Islet precursor cell (in vitro differentiated cells): Measurements from ENCODE around the gene PRM2.

ENCODE experiments used
- DNase-seq: peaks from one replicate; pipeline ENCODE4 v3.0.0-alpha.2; 2018

Gene PRM2

DNA sequence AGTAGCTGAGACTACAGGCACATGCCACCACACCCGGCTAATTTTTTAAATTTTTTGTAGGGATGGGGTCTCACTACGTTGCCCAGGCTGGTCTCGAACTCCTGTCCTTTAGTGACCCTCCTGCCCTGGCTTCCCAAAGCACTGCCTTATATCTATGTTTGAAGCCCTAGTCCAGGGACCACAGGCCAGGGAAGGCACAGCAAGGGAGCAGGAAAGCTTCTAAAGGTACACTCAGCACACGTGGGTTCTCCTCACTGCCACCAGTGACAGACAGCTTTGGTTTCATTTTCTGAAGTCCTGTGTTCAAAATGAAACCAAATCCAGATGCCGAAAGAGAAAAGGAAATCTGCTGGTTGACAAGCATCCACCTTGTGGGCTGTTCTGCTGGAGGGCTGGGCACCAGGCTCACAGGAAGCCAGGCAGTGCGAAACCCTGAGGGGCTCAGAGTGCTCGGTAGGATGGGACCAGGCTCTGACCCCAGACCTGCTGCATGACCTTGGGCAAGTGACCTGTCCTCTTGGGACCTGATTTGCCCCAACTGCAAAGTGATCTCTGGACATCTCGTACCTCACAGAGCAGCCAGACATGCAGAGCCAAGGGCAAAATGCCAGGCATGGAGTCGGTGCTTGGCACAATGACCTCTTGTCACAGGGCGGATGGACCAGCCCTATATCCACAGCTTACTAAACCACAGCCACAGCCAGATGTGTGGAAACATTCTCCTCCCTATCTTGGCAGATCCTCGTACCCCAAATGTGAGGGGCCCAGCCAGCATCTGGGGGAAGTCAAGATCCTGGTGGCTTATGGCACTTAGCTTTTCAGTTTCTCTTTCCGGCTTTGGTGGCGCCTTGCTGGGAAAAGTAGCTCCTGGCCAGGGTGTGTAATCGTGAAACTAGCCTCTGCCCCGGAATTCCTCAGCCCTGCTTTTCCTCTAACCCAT, 17.5 kb downstream of the PRM2 start:
- DNase-seq = no peak

DNA sequence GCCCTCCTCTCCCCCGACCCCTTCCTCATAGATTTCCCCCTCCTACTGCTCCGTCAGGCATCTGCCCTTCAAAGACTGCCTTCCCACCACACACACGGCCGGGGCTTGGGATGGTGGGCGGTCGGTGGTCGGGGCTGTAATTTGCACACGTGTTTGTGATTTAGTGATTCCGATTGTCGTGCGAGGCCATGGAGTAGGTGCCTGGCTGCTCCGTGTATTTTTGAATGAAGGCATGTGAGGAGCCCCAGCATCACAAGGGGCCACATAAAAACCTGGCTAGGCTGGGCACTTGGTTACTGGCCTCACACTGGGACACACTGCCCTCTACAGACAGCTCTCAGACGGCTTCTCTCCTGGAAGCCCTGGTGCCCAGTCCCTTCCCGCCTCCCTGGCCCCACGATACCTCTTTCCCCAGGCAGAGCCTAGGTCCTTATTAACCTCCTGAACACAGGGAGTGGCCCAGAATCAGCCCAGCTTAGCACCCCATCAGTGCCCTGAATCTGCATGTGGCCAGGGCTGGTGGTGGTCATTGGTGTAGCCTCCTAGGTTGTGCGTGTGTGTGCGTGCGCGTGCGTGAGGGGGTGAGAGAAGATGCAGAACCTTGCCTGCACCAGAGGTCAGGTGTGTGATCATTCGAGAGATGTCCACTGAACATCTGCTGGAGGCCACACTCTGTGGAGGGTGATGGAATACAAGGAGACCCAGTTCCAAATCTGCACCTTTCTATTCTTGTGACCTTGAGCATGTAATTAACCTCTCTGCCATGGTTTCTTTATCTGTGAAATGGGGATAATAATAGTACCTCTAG, 18.9 kb downstream of the PRM2 start:
- DNase-seq = peak; percentile 89

DNA sequence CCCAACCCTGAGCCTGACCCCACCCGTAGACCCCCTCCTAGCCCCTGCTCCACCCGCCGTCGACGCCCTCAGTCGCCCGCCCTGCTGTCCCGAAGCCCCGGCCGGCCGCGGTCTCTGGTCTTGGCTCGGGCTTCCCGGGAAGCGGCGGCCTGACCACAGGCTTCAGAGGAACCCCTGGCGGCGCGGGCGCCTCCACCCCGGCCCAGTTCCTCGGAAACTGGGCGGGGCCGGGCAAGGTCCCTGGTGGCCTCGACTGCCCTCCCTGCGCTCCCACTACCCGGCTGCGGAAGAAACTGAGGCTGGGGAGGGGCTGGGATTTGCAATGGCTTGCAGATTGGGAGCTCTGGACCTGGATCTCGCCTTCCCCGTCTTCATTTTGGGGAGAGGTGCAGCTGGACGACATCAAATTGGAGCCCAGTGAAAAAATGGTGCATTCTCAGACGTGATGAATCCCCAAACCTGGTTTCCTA, 19.6 kb downstream of the PRM2 start:
- DNase-seq = peak; percentile 87

DNA sequence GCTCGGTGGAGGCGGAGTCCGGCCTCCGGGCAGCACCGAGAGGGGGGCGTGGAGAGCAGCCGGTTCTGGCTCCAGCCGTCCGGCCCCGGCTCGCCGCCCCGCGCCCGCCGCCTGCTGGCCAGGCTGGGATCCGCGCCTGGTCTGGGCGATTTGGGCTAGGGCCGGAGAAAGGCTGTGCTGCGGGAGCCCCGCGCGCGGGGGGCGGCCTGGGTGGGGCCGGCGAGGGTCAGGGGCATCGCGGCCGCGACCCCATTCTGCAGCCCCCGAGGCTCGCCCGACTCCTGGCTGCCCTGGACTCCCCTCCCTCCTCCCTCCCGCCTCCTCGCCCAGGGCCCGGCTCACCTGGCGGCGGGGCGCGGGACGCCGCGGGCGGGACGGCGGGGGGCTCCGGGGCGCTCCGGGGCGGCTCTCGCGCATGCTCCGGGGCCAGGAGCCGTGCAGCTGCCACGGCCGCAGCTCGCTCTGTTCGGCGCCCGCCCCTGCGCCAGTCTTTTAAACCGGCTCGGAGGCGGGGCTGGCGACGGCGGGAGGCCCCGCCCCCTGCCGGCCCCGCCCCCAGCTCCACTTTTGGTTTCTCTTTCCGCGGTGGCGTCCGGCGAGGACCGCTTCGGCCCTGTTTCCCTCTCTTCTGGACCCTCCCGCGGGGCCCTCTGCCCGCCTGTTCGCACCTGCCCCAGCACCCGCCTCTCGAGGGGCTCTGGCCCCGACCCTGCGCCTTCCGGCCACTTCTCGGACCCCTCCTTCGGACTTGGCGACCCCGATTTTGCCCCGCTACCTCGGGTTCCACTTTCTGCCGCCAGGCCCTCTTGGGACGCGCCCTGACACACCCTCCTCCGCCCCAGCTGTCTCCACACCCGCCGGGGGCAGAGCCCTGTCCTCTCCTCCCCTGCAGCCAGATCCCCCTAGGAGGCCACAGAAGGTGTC, 20.3 kb downstream of the PRM2 start, which contains the start of gene SOCS1:
Gene SOCS1, minus strand, starts transcription at position 468 of the 924 bp plus-strand sequence. CDS start 726 bp downstream, outside the sequence.
- DNase-seq = peak; percentile 93

DNA sequence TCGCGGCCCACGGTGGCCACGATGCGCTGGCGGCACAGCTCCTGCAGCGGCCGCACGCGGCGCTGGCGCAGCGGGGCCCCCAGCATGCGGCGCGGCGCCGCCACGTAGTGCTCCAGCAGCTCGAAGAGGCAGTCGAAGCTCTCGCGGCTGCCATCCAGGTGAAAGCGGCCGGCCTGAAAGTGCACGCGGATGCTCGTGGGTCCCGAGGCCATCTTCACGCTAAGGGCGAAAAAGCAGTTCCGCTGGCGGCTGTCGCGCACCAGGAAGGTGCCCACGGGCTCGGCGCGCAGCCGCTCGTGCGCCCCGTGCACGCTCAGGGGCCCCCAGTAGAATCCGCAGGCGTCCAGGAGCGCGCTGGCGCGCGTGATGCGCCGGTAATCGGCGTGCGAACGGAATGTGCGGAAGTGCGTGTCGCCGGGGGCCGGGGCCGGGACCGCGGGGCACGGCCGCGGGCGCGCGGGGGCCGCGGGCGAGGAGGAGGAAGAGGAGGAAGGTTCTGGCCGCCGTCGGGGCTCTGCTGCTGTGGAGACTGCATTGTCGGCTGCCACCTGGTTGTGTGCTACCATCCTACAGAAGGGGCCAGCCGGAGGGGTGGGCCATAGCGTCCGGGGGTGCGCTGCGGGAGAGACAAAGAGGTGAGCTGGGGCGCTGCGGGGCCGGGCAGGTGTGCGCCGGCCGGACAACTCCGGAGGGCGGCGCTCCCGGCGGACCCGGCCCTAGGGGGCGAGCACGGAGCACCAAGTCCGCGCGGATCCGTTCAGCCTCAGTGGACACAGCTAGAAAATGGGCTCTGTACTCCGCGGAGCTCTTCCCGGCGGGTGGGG, 21.2 kb downstream of the PRM2 start:
- peak; percentile 73 for DNase-seq

DNA sequence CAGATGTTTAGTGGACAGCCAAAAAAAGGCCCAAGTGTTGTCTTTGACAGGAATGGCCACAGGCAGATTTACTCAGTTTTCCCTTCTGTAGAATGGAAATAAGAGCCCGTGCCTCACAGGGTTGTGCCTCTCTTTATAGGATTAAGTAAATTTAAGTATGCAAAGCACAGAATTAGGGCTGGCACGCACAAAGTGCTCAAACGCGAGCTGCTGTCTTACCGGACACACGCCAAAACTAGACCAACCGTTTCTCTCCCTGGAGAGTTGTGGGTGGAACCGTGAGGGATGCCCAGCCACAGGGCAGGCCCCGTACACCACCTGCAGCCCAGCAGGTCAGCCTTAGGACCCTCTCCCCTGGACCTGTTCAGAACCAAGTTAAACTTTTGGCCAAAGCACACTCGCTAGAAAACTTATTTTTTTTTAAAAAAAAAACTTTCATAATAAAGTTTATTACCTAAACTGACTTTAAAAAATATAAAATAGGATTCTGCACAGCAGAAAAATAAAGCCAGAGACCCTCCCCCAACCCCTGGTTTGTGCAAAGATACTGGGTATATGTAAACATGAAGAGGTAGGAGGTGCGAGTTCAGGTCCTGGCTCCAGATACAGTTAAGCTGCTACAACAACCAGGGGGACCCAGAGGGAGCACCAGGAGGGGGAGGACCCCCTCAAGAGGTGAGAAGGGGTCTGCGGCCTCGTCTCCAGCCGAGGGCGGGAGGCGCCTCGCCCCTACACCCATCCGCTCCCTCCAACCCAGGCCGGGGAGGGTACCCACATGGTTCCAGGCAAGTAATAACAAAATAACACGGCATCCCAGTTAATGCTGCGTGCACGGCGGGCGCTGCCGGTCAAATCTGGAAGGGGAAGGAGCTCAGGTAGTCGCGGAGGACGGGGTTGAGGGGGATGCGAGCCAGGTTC, 22.0 kb downstream of the PRM2 start:
- DNase-seq = no peak

DNA sequence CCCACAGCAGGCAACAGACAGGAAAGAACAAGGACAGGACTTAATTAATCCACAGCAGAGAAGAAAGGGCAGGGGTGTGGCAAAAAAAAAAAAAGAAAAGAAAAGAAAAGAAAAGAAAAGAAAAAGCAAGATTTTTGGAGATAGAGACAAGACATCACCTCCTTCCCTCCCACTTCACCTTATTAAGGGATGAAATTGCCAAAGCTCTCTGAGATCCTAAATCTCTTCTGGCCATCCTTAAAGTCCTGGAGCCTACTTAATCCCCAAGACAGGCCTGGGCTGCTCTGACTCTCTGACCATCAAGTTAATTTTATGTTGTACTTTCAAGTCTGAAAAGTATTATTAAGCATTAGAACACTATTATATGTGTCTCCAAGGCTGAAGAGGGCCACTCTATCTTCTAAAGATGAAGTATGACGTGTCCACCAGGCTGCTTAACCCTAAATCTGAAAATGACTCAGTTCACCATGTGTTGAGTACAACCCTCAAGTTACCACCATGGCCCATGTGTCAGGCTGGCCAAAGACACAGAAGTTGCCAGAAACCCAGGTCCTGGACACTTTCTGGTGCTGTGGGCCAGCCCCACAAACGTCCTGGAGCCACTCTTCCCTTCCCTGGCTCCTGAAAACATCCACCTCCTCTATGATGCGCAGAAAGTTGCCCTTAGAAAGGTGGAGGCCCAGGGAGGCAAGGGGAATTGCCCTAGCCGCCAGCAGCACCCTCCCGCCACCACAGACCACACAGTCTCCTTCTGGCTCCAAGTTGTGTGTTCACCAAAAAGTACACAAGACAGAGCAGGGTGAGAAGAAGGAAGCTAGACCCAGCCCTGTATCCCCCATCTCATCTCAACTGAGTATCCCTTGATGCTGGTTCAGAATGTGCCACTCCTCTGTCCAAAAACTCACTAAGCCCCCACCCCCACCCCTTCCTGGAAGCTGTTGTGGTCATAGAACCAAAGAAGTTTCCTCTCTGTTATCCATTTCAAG, 23.0 kb downstream of the PRM2 start:
- no peak for DNase-seq

DNA sequence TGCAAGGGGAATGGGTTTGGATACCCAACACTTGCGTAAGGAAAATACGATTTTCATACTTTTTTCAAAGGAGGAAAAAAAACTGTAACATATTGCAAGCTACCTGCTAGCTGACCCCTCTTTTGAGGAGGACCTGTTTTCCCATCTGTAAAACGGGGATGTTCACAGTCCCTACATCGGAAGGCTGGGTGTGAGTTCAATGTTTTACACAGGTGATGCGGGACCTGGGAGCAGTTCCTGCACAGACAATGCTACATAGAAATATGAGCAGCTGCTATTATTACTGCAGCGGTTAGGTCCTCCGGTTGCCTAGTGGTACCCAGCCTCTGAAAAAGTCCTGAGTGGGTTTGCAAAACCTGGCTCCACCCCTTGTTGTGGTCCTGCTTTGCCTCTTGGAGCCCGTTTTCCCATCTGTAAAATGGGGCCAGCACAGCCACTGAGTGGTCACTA, 23.8 kb downstream of the PRM2 start:
- no peak for DNase-seq

DNA sequence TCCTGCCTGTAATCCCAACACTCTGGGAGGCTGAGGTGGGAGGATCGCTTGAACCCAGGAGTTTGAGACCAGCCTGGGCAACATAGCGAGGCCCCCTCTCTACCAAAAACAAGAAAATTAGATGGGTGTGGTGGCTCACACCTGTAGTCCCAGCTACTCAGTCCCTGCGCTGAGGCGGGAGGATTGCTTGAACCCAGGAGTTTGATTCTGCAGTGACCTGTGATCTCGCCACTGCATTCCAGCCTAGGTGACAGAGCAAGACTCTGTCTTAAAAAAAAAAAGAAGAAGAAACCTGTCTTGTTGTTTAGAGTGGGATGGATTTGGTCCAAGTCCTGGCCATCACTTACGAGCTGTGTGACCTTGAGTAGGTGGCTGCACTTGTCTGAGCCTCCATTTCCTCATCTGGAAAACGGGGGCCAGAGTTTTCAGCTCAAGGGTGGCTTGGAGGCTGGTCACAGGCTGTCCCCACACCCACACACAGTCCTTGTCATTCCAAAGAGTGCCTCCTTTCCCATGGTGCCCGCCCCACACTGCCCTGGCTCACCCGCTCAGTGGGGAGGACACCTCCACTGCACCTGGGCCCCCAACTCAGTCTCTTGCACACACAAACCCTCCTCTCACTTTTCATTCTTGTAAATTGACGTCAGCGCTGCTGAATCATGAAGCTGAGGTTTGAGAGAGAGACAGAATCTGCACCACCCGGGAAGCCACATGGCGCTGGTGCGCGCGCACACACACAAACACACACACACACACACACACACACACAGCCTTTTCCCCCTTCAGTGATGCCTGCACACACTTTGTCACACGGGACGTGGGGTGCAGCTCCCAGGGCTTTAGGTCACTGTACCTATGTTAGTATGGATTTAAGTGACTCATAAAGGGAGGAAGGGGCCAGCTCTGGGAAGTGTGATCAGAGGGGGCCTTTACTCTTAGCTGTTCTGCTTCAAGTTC, 24.5 kb downstream of the PRM2 start:
- DNase-seq = no peak

DNA sequence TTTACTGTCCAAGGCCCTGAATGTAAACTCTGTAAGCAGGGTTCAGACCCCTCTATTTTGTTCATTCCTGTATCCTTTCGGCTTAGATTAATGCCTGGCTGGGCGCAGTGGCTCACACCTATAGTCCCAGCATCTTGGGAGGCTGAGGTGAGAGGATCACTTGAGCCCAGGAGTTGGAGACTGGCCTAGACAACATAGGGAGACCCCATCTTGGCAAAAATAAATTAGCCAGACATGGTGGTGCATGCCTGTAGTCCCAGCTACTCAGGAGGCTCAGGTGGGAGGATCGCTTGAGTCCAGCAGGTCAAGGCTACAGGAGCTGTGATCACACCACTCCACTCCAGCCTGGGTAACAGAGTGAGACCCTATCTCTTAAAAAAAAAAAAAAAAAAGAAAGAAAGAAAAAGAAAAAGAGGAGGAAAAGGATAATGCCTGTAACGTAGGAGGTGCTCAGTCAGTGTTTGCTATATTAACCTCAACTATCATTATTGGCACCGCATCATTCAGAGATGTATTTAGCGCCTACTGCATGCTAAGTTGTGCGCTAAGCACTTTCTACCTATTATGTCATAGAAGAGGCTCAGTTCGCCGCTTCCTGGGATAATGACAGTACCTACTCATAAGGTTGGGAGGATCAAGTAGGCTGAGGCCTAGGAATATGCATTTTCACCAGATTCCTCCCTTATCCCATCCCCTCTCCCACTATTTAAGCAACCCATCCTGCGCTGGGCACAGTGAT, 25.3 kb downstream of the PRM2 start:
- DNase-seq = no peak

DNA sequence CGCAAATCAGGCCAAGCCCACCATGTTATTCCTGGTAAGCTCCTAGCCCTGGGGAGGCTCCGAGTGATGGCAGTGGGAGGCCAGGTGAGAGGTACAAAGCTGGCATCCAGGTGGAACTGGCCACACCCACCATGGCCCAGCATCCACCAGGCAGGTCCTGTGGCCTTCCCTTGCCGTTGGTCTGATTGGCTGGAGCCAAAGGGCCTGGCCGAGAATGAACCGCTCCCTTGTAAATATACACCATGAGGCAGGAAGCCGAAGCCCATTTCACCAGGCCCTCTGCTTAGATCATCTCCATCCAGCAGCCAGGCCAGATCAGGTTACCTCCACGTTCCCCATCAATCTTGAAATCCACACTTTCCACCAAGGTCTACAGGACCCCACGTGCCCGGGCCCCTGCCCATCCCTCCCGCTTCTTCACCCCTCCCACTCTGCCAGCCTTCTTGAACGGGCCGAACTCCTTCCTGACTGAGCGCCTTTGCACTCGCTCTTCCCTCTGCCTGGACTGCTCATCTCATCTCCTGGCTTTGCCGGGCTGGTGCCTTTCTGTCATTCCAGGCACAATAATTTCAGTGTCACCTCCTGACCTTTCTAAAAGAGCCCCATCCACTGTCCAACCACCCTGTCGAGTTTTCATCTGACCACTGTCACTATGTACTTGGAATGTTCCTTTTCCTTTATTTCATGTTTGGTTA, 26.0 kb downstream of the PRM2 start:
- no peak for DNase-seq

DNA sequence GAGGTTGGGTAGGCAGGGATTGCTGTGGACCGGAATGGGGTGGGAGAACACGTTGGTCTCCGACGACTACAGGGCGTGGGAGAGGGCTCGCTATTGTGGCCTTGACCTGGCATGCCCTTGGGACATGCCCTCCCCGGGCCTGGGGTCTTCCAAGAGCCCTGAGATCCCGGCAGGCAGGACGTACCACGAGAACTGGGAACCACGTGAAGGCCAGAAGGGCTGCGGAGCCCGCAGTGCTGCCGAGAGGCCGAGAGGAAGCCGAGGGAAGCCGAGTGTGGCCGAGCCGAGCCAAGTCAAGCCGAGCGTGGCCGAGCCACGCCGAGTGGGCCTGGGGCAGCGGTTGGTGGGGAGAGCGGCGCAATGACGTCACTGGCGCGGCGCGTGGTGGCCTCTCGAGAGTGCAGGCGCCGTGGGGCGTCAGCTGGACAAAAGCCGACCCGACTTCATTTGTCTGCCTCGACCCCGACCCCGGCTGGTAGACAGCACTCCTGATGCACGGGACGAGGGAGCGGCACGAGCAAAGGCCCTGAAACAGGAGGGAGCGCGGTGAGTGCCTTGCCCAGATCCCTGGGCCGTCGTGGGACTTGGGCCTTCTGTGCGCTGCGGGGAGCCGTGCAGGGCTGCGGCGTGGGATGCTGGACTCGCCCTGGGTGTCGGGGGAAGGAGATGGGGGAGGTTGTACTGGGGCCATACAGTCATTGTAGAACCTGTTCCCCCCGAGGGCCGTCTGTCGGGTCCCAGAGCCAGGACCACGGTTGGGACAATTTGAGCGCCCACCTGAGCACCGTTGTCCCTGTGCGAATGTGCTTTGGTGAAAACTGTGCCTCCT, 26.8 kb downstream of the PRM2 start:
- no peak for DNase-seq

DNA sequence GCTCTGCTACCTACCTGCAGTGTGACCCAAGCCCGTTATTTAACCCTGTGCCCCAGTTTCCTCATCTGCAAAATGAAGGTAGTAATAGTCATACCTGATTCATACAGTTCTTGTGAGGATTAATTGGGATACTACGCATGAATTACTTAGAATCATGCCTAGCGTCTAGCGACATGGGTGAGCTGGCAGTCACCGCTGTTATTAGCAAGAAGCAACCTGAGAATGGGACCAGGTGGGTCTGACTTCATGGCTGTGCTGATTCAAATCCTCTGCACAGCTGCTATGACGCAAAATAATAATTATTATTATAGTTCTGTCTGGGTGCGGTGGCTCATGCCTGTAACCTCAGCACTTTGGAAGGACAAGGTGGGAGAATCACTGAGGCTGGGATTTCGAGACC, 28.1 kb downstream of the PRM2 start:
- no peak for DNase-seq

DNA sequence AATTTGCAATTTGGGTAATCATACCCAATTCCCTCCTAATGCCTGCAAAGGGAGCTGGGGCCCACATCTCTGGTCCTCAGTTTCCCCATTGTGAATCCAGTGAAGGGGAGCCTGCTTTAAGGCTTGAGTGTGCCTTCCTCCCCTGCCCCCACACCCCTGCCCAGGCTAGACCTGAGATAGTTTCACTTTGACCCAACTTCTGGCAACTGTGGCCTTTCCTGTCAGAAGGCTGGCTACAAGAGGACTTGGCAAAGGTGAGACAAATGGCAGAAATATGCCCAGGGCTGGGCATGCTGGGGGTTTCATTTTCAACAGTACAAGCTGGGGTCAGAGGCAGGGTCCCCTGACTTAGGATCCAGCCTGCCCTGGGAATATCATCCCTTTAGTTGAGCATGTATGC, 30.3 kb downstream of the PRM2 start:
- no peak for DNase-seq

DNA sequence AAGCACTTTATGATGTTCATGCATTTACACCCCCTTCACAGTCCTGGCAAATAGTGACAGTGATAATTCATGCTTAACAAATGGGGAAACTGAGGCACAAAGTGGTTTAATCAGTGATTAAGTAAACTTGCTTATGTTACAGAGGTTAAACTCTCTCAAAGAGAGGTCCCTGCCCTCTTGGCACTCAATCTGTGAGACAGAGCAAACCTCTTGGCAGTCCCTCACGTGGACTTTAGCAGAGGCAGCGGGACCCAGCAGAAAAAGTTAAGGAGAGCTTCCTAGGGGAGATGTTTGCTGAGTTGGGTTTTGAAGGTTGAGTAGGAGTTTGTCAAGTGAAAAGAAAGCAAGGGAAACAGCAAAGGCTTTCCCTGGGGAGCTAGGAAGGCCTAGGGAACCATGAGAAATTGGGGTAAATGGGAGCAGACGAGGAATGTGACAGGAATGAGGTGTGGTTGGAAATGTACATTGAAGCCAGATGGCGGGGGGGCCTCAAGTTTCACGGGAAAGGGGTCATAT, 31.0 kb downstream of the PRM2 start:
- DNase-seq = no peak
